ENCODE data around the gene TMEM45A.

The TMEM45A gene

GRCh38 chr3:100463002-100463401, 29.4 kb upstream of the TMEM45A start:
- ATAC-seq (ENCODE audit: low read depth) (peak; percentile 96), DNase-seq (ENCODE audit: low spot score) (no peak)
- H3K27me3 ChIP-seq (ENCODE audit: insufficient read depth, poor library complexity, severe bottlenecking): no peaks in the 10 kb centered on the region
- TF ChIP-seq CTCF (IDR thresholded peaks at IDR 0.05; ENCODE audit: poor library complexity, severe bottlenecking): peak; percentile 89
- H3K27ac ChIP-seq (ENCODE audit: poor library complexity, severe bottlenecking): no peak overlapping the region
- H3K9me3 ChIP-seq (ENCODE audit: severe bottlenecking): no peaks in the 10 kb centered on the region
- H3K4me1 ChIP-seq (ENCODE audit: insufficient read depth, poor library complexity, severe bottlenecking): no peaks in the 10 kb centered on the region
- no peak overlapping the region for H3K4me3 ChIP-seq (ENCODE audit: severe bottlenecking)
- H3K36me3 ChIP-seq (ENCODE audit: low read depth): no peaks in the 10 kb centered on the region

GRCh38 chr3:100463646-100464155, 28.7 kb upstream of the TMEM45A start:
- no peak for DNase-seq (ENCODE audit: low spot score)
- Histone ChIP-seq H3K36me3 (ENCODE audit: low read depth) (no peaks in the 10 kb centered on the region), H3K27me3 (ENCODE audit: insufficient read depth, poor library complexity, severe bottlenecking) (no peaks in the 10 kb centered on the region), H3K4me1 (ENCODE audit: insufficient read depth, poor library complexity, severe bottlenecking) (no peaks in the 10 kb centered on the region), H3K4me3 (ENCODE audit: severe bottlenecking) (no peak overlapping the region), H3K9me3 (ENCODE audit: severe bottlenecking) (no peaks in the 10 kb centered on the region), H3K27ac (ENCODE audit: poor library complexity, severe bottlenecking) (no peak overlapping the region)
- no peak for TF ChIP-seq CTCF (IDR thresholded peaks at IDR 0.05; ENCODE audit: poor library complexity, severe bottlenecking)
- ATAC-seq (ENCODE audit: low read depth): no peak

GRCh38 chr3:100465892-100466777, 26.3 kb upstream of the TMEM45A start:
- DNase-seq (ENCODE audit: low spot score): no peak
- no peak for ATAC-seq (ENCODE audit: low read depth)
- H3K36me3 ChIP-seq (ENCODE audit: low read depth): no peaks in the 10 kb centered on the region
- no peak overlapping the region for H3K27ac ChIP-seq (ENCODE audit: poor library complexity, severe bottlenecking)
- no peaks in the 10 kb centered on the region for H3K27me3 ChIP-seq (ENCODE audit: insufficient read depth, poor library complexity, severe bottlenecking)
- no peaks in the 10 kb centered on the region for H3K4me1 ChIP-seq (ENCODE audit: insufficient read depth, poor library complexity, severe bottlenecking)
- H3K9me3 ChIP-seq (ENCODE audit: severe bottlenecking): no peaks in the 10 kb centered on the region
- no peak overlapping the region for H3K4me3 ChIP-seq (ENCODE audit: severe bottlenecking)
- TF ChIP-seq CTCF (IDR thresholded peaks at IDR 0.05; ENCODE audit: poor library complexity, severe bottlenecking): no peak

- ATAC-seq (ENCODE audit: low read depth): no peak
- Histone ChIP-seq H3K4me3 (ENCODE audit: severe bottlenecking) (no peak overlapping the region), H3K36me3 (ENCODE audit: low read depth) (no peaks in the 10 kb centered on the region), H3K9me3 (ENCODE audit: severe bottlenecking) (no peaks in the 10 kb centered on the region), H3K27me3 (ENCODE audit: insufficient read depth, poor library complexity, severe bottlenecking) (no peaks in the 10 kb centered on the region), H3K4me1 (ENCODE audit: insufficient read depth, poor library complexity, severe bottlenecking) (no peaks in the 10 kb centered on the region), H3K27ac (ENCODE audit: poor library complexity, severe bottlenecking) (no peak overlapping the region)
- TF ChIP-seq CTCF (IDR thresholded peaks at IDR 0.05; ENCODE audit: poor library complexity, severe bottlenecking): no peak
- no peak for DNase-seq (ENCODE audit: low spot score)
These were observed 25.3 kb upstream of the TMEM45A start for GRCh38 chr3:100467133-100467532.

GRCh38 chr3:100468676-100469075, 23.7 kb upstream of the TMEM45A start:
- Histone ChIP-seq H3K36me3 (ENCODE audit: low read depth) (no peaks in the 10 kb centered on the region), H3K27ac (ENCODE audit: poor library complexity, severe bottlenecking) (no peak overlapping the region), H3K4me3 (ENCODE audit: severe bottlenecking) (no peak overlapping the region), H3K27me3 (ENCODE audit: insufficient read depth, poor library complexity, severe bottlenecking) (no peaks in the 10 kb centered on the region), H3K4me1 (ENCODE audit: insufficient read depth, poor library complexity, severe bottlenecking) (no peaks in the 10 kb centered on the region), H3K9me3 (ENCODE audit: severe bottlenecking) (no peaks in the 10 kb centered on the region)
- ATAC-seq (ENCODE audit: low read depth): no peak
- DNase-seq (ENCODE audit: low spot score): no peak
- TF ChIP-seq CTCF (IDR thresholded peaks at IDR 0.05; ENCODE audit: poor library complexity, severe bottlenecking): no peak

Measured in RWPE2 (cell line).